Inferior parietal cortex (tissue), 1 donor: ENCODE results near the gene COQ10A.

ENCODE experiments used
- DNase-seq: peaks from one replicate; pipeline ENCODE4 v3.0.0-alpha.2; 2016; ENCODE audit errors: extremely low spot score

COQ10A gene

GRCh38 chr12:56315622-56316473, 49.1 kb downstream of the COQ10A start, which contains the start of gene CNPY2:
TSS of gene CNPY2 (minus strand) at chr12:56315988. CDS start at chr12:56315217, 771 bp downstream.
- DNase-seq, result peak; percentile 92

DNA sequence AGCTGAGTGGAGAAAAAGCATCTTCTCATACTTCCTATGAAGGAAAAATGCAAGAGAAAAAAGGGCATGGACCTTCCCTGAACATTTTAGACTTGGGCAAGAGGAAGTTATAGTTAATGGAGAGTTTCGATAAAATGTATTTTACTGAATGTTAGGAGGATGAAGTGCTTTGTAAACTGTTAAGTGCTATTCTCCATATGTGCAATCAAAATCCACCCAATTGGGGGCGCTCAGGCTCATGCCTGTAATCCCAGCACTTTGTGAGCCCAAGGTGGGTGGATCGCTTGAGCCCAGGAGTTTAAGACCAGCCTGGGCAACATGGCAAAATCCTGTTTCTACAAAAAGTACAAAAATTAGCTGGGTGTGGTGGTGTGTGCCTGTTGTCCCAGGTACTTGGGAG, 50.9 kb downstream of the COQ10A start:
- DNase-seq, result no peak
